IPS-18c (cell line): Measurements from ENCODE around the gene TRIO.

Experiments used
- H3K4me3 ChIP-seq: 2 replicates; pipeline ENCODE4 v1.7.0; 2013; ENCODE audit warnings: low read depth, mild to moderate bottlenecking, low read length, moderate library complexity; ENCODE audit not compliant: insufficient read depth
- H3K9me3 ChIP-seq: one replicate; pipeline ENCODE4 v1.6.1; 2013; ENCODE audit warnings: mild to moderate bottlenecking, low read length, moderate library complexity; ENCODE audit not compliant: control insufficient read depth, insufficient read depth

Gene TRIO

GRCh38 chr5:14348142-14348541, 205.0 kb downstream of the TRIO start:
- no peaks in the 10 kb centered on the region for H3K9me3 ChIP-seq

GRCh38 chr5:14349029-14349428, 205.9 kb downstream of the TRIO start:
- no peaks in the 10 kb centered on the region for H3K9me3 ChIP-seq
- no peak overlapping the region for H3K4me3 ChIP-seq

More at GRCh38 chr5:14348142-14348541, 205.0 kb downstream of the TRIO start:
- H3K4me3 ChIP-seq, result no peak overlapping the region

GRCh38 chr5:14351086-14351661, 208.0 kb downstream of the TRIO start:
- Histone ChIP-seq H3K4me3 (no peak overlapping the region), H3K9me3 (no peaks in the 10 kb centered on the region)

GRCh38 chr5:14351845-14352712, 208.9 kb downstream of the TRIO start:
- Histone ChIP-seq H3K4me3 (no peak overlapping the region), H3K9me3 (no peaks in the 10 kb centered on the region)

- no peak overlapping the region for H3K4me3 ChIP-seq
- H3K9me3 ChIP-seq, result no peaks in the 10 kb centered on the region
These were observed 210.8 kb downstream of the TRIO start for GRCh38 chr5:14353726-14354474.

GRCh38 chr5:14355391-14355790, 212.2 kb downstream of the TRIO start:
- no peaks in the 10 kb centered on the region for H3K9me3 ChIP-seq
- H3K4me3 ChIP-seq, result no peak overlapping the region

- Histone ChIP-seq H3K9me3 (no peaks in the 10 kb centered on the region), H3K4me3 (no peak overlapping the region)
These were observed 213.2 kb downstream of the TRIO start for GRCh38 chr5:14356305-14356704.

GRCh38 chr5:14357441-14357840, 214.3 kb downstream of the TRIO start:
- Histone ChIP-seq H3K4me3 (no peak overlapping the region; the same call in 1 of the 2 replicates), H3K9me3 (no peaks in the 10 kb centered on the region)

- Histone ChIP-seq H3K9me3 (no peaks in the 10 kb centered on the region), H3K4me3 (no peak overlapping the region)
These were observed 214.7 kb downstream of the TRIO start for GRCh38 chr5:14357851-14358250.

- H3K4me3 ChIP-seq, result no peak overlapping the region
- H3K9me3 ChIP-seq, result no peaks in the 10 kb centered on the region
These were observed 215.4 kb downstream of the TRIO start for GRCh38 chr5:14358536-14358935.

- Histone ChIP-seq H3K4me3 (no peak overlapping the region), H3K9me3 (no peaks in the 10 kb centered on the region)
These were observed 216.2 kb downstream of the TRIO start for GRCh38 chr5:14359069-14360043.

GRCh38 chr5:14362491-14362890, 219.3 kb downstream of the TRIO start:
- Histone ChIP-seq H3K4me3 (no peak overlapping the region), H3K9me3 (no peaks in the 10 kb centered on the region)

- Histone ChIP-seq H3K4me3 (no peak overlapping the region), H3K9me3 (no peaks in the 10 kb centered on the region)
These were observed 221.0 kb downstream of the TRIO start for GRCh38 chr5:14364096-14364495.

- H3K9me3 ChIP-seq, result no peaks in the 10 kb centered on the region
- H3K4me3 ChIP-seq, result no peak overlapping the region
These were observed 221.7 kb downstream of the TRIO start for GRCh38 chr5:14364576-14365472.

- H3K9me3 ChIP-seq, result no peaks in the 10 kb centered on the region
These were observed 222.8 kb downstream of the TRIO start for GRCh38 chr5:14365831-14366430.

GRCh38 chr5:14366763-14367162, 223.6 kb downstream of the TRIO start:
- H3K9me3 ChIP-seq, result no peaks in the 10 kb centered on the region

More at GRCh38 chr5:14365831-14366430, 222.8 kb downstream of the TRIO start:
- H3K4me3 ChIP-seq, result no peak overlapping the region

More at GRCh38 chr5:14366763-14367162, 223.6 kb downstream of the TRIO start:
- H3K4me3 ChIP-seq, result no peak overlapping the region
